Testis (tissue), 3 donors: ENCODE measurements around the gene FXYD4. TPM values are rescaled to one million over a fixed set of nuclear protein-coding genes. Genes with fewer than 3 reads are reported as not detected.

Experiments used
- DNase-seq: peaks from one replicate; pipeline ENCODE4 v3.0.0-alpha.2; 2019
- H3K27ac ChIP-seq, 2 donors: fragments of 200-600 bp; sonication (generic); one replicate each; pipeline ENCODE4 v1.5.1; 2019
- H3K27me3 ChIP-seq: fragments of 200-600 bp; sonication (generic); one replicate; pipeline ENCODE4 v1.5.1; 2019
- H3K36me3 ChIP-seq: fragments of 200-600 bp; sonication (generic); one replicate; pipeline ENCODE4 v1.5.1; 2017; ENCODE audit warnings: low read depth; ENCODE audit errors: missing control alignments
- H3K4me1 ChIP-seq: fragments of 200-600 bp; sonication (generic); one replicate; pipeline ENCODE4 v1.5.1; 2019
- H3K4me3 ChIP-seq, 2 donors: fragments of 200-600 bp; sonication (generic); one replicate each; pipeline ENCODE4 v1.5.1; 2017 to 2019
- H3K9me3 ChIP-seq: fragments of 200-600 bp; sonication (generic); one replicate; pipeline ENCODE4 v1.5.1; 2017
- CTCF ChIP-seq, 3 experiments: fragments of 450-650 bp in 2 of 3; fragments of 200-600 bp in 1 of 3; sonication (generic) in 1 of 3; IDR thresholded peaks; one replicate each; pipeline ENCODE4 v1.5.1; 2016 to 2019; ENCODE audit warnings: antibody characterized with exemption in 3 of 3, mild to moderate bottlenecking in 2 of 3, moderate library complexity in 1 of 3
- POLR2A ChIP-seq: fragments of 450-650 bp; IDR thresholded peaks from one replicate; pipeline ENCODE4 v1.6.1; 2017; ENCODE audit warnings: antibody characterized with exemption, mild to moderate bottlenecking, moderate library complexity
- WGBS, 2 donors: methylation state at CpG; one replicate each; pipeline ENCODE4 v1.1.5; 2018; 5-methylcytosine and 5-hydroxymethylcytosine counted together
- intact Hi-C: fragments of 100-400 bp; cut with DNase I; formaldehyde crosslinking; loops from one replicate; pipeline ENCODE4 v1.15.1; 2023; ENCODE audit warnings: low total_unique reads
- polyA plus RNA-seq: library from polyadenylated mRNA; stranded (reverse); fragments of 350-450 nt; fragmentation: Illumina TruSeq; extraction: RNeasy Lipid Tissue Mini Kit (QIAGEN cat#74804); gene quantifications from one replicate; pipeline ENCODE4 v1.2.3, GENCODE V29; 2014; ENCODE audit warnings: low read depth, low replicate concordance; ENCODE audit not compliant: insufficient read depth
- total RNA-seq, 2 donors: library from RNA; depleted of rRNA; stranded (reverse); fragments of >200 nt; gene quantifications; one replicate each; pipeline ENCODE4 v1.2.3, GENCODE V29; 2016

FXYD4 gene
- total and polyA plus RNA-seq, 3 donors from 2014 or later = 1.4 to 2.6 (median 1.5) TPM

- Histone ChIP-seq H3K36me3 (no peaks in the 10 kb centered on the region), H3K27ac (peak overlapping the region; percentile 97 to 100), H3K9me3 (no peaks in the 10 kb centered on the region), H3K4me3 (peak overlapping the region; percentile 82 to 95), H3K27me3 (no peaks in the 10 kb centered on the region), H3K4me1 (peaks cover 13% of the 10 kb centered on the region)
- TF ChIP-seq POLR2A (no peak), CTCF (IDR thresholded peaks at IDR 0.05) (no peak)
- WGBS, 2 donors = 0 to 1% methylated on average over 7 to 31 of the region's 31 CpGs
- no peak for DNase-seq
- intact Hi-C loops = no loop called here
Observed at GRCh38 chr10:43408331-43408709, 36.9 kb downstream of the FXYD4 start.

GRCh38 chr10:43408710-43409384 lies 37.4 kb downstream of the FXYD4 start, which contains the start of gene HNRNPF:
Gene HNRNPF, minus strand, starts transcription at chr10:43409186. Its CDS starts 21,302 bp downstream, at chr10:43387884.
- WGBS, 2 donors = 0 to 1% methylated on average over 19 to 64 of the region's 68 CpGs
- Histone ChIP-seq H3K27ac (peak within 1 kb of the TSS; percentile 97 to 100), H3K27me3 (no peaks in the 10 kb centered on the region), H3K4me1 (peaks cover 13% of the 10 kb centered on the region), H3K4me3 (peak within 1 kb of the TSS; percentile 82 to 95), H3K9me3 (no peaks in the 10 kb centered on the region), H3K36me3 (no peaks in the 10 kb centered on the region)
- TF ChIP-seq CTCF (IDR thresholded peaks at IDR 0.05) = no peak
- peak; percentile 79 for TF ChIP-seq POLR2A
- intact Hi-C loops = no loop called here
- peak; percentile 94 for DNase-seq

GRCh38 chr10:43409385-43410109 lies 38.1 kb downstream of the FXYD4 start:
- DNase-seq = peak; percentile 43
- Histone ChIP-seq H3K27me3 (no peaks in the 10 kb centered on the region), H3K4me3 (peak overlapping the region; percentile 82 to 95), H3K9me3 (no peaks in the 10 kb centered on the region), H3K36me3 (no peaks in the 10 kb centered on the region), H3K4me1 (peaks cover 13% of the 10 kb centered on the region), H3K27ac (peak overlapping the region; percentile 97 to 100)
- TF ChIP-seq POLR2A (no peak), CTCF (IDR thresholded peaks at IDR 0.05) (no peak)
- intact Hi-C loops = no loop called here
- WGBS, 2 donors = 9 to 11% methylated on average over 45 to 46 of the region's 46 CpGs

- Histone ChIP-seq H3K9me3 (no peaks in the 10 kb centered on the region), H3K4me3 (peak overlapping the region; percentile 82 to 95), H3K27me3 (no peaks in the 10 kb centered on the region), H3K4me1 (peaks cover 12% of the 10 kb centered on the region), H3K27ac (no peak overlapping the region), H3K36me3 (no peaks in the 10 kb centered on the region)
- intact Hi-C loops = no loop called here
- WGBS, 2 donors = 38 to 68% methylated on average over 11 to 14 of the region's 14 CpGs
- no peak for DNase-seq
- no peak for TF ChIP-seq CTCF (IDR thresholded peaks at IDR 0.05)
- no peak for TF ChIP-seq POLR2A
Observed at GRCh38 chr10:43410345-43410744, 38.9 kb downstream of the FXYD4 start.
